Kidney glomerular epithelial cell (primary cell): ENCODE results near the gene MRPS6.

Source experiments
- DNase-seq: peaks from one replicate; lab custom pipeline; 2025; lab: John Stamatoyannopoulos, UW

Gene MRPS6

DNA sequence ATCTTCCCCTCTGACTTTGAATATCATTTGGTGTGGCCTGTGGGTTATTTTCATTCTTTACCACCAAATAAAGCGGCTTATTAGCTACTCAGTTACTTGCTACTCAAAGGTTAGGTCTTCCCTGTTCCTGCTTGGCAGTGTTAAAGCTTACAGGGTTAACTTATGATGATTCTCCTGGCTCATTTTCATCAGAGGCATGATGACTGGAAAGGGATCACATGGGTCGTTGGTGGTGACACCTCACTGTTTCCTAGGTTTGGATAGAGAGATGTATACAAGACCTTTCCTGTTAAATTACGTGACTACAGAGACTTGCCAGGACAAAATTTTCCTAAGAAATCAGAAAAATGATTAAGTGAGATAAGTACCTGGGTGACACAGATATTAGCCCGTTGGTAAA lies 27.4 kb downstream of the MRPS6 start:
- DNase-seq, result no peak

DNA sequence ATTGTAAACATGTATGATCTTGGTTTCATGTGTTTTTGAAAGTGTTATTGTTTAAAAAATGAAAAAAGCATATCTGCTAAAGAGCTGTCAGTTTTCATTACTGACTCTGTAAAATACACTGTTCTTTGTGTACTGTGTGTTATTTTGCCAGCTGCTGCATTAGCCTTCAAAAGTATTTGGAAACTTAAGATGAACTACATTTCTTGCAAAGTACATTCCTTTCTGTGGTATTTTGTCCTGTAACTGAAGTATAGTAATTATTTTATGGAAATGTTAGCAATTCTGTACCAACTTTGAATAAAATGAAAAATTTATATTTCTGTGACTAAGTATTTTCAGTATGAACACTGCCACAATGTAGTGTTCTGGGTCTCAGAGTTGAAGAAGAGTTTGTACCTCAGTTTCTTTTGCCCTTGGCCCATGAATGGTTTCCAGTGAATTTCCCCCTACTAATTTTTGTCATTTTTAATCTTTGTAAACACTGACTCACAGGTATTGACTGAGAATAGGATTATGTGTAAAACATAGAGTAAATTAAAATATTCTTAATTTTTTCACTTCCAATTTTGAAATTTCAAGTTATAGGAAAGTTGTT lies 32.7 kb downstream of the MRPS6 start:
- no peak for DNase-seq

DNA sequence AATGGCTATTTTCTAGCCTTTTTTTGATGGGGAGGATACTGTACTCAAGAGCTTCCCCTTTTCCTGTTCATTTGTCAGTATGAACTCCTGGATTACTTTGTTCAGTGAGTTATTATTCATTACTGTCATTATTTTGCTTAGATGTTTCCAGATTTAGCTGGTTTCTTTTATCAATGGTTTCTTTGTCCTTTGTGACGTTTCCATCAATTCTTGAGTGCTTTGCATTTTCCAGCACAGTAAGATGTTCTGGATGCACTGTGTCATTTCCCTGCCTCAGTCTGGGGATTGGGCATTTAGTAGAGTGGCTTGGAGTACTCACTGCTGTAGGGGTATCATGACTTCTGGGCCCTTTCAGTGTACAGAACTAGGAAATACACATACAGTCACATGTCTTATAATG lies 34.2 kb downstream of the MRPS6 start:
- DNase-seq, result no peak

DNA sequence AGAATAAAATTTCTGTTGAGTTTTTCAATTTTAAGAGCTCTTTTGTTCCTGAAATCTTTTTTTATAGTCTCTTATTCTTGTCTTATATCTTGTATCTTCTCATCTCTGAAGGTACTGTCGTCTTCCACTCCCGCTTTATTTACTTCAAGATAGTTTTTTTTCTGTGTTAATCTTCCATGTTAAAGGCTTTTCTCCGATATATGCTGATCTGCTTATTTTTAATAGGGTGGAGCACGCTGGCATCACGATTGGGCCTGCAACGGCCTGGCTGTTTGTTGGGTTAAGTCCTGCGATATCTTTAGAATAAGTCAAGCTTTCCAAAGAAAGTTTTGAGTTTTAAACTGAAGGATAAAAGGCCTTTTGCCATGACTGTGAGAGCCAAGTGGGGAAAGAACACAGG lies 35.7 kb downstream of the MRPS6 start:
- no peak for DNase-seq

DNA sequence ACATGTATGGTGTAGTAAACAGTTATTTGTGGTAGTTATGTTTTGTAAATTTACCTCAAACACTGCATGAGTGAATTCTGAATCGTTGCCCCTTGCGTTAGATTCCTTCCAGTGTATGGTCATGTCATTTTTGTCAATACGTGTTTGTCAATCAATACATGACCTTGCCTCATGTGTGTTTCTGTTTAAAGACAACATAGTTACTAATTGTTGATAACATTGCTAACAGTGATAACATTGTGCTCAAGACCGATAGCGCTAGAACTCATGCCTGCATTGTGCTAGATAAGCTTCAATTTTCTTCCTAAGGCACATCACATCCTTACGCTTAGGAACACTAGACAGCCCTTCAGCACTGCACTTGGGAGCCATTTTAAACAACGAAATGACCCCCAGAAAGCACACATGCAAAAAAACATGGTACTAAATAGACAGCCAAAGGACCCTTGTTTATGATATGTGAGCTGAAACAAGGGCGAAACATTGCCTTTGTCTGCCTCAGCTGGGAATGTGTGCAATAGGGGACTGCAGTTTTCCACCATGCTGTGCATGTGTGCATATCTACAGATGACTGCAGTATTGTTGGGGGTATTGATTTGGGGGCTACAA lies 37.3 kb downstream of the MRPS6 start:
- no peak for DNase-seq

DNA sequence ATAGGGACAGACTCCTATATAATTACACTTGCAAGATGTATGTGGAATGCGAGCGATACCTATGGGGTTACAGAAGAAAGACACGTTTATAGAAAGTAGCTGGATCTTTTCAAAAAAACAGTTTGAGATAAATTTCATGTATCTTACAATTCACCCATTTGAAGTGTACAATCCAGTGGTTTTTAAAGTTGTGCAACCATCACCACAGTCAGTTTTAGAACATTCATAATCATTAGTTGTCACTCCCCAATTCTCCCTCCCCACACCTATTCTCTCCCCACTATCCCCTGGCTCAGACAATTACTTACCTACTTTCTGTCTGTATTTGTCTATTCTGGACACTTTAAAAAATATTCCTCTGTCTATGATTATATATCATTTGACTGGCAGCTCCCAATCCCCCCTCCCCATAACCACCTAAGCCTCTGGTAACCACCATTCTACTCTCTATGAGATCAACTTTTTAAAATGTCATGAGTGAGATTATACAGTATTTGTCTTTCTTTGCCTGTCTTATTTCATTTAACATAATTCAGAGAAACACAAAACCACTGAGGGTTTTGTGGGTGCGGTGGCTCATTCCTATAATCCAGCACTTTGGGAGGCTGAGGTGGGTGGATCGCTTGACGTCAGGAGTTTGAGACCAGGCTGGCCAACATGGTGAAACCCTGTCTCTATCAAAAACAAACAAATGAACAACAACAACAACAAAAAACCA lies 39.1 kb downstream of the MRPS6 start:
- DNase-seq, result no peak

DNA sequence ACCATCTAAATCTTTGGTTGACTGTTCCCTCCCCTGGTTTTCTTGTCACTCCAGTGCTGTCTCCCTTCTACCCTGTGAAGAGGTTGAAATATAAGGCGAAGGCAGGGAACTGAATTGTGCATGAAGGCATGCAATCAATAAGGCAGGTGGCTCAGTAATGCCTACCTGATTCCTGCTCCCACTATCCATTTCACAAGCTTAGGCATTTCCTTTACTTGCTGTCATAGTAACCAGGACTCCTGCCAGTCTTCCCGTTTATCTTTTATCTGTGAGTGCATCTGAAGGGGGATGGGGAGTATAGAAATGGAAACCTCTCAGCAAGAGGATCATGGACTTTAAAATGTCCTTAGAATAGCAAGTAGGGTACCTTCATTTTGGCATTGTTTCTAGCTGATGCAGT lies 40.5 kb downstream of the MRPS6 start:
- no peak for DNase-seq

DNA sequence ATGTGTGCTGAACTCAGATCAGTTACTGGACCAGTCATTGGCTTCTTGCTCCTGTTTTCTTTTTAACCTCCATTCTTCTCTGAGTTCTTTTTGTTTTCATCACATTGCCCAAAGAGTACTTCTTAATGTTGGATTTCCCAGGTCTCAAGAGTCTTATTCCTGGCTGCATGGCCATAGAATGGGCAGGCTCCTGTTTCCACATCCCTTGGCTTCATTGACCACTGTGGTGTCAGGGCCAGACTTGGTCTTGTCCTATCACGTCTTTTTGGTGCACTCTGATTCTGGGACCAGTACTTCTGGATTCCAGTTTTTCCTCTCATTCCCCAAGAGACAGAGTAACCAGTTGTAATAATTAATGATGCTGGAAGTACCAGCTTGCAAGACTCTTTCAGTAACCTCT lies 41.8 kb downstream of the MRPS6 start:
- no peak for DNase-seq

DNA sequence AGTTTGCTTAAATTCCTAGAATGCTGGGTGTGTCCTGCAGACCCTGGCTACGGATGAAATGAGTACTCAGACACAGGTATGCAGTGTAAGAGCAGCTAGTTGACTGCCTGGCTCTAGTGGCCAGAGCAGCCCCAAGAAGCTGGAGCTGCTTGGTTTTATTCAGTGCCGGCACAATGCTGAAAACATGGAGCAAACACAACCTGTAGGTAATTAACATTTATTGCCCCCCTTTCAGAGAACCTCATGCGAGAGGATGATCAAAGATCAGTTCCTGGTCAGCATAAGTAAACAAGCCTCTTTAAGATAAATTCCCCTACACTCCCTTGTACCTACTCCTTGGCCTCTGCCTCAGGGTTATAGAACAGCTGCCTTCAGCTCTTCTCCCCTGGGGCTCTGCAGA lies 43.2 kb downstream of the MRPS6 start:
- DNase-seq, result no peak

DNA sequence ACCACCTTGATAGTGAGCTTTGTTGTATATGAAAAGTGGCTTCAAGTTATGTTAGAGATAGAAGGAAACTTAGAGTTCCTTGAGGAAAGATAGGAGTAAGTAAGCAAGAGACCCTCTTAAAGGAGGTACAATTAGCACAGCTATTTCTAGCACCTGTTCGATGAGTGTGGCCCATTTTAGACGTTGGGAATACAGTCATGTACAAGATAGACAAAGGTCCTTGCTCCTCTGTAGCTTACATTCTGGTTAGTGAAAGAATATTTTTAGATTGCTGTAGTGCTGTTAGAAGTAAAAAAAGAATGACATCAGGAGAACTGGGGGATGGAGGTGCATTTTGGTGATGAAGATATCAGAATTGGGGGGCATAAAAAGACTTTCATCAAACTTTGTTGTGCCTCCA lies 47.5 kb downstream of the MRPS6 start:
- no peak for DNase-seq

DNA sequence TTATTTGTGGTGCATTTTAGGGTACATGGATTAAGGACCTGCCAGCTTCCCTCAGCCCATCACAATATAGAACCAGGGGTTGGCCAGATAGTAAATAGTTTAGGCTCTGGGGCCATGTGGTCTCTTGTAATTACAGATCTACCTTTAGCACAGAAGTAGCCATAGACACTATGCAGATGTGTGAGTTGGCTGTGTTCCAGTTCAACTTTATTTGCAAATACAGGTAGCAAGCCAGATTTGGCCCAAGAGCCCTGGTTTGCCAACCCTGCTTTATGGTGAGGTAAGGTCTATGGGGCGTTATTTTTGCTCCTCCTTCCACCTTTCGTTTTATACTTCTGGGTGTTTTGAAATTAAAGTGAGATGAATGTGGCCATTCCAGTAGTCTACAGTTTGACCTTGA lies 48.7 kb downstream of the MRPS6 start:
- DNase-seq, result no peak

DNA sequence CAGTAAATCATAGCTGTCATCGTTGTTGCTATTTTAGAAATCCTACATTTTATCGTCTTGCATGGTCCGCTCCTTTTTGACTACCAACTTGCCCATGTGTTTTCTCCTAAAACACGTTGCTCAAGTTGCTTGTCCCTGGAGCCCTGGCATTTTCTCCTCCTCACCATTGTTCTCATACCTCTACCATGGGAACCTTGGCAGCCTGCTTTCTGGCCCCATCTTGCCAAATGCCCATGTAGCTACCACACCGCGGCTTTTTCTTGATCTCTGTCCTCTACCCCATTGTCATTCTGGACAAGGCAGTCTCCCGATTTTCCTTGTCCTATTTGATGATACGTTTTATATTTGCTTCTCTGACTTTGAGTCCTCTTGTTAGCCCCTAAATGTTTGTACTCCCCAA lies 50.2 kb downstream of the MRPS6 start:
- DNase-seq, result no peak

DNA sequence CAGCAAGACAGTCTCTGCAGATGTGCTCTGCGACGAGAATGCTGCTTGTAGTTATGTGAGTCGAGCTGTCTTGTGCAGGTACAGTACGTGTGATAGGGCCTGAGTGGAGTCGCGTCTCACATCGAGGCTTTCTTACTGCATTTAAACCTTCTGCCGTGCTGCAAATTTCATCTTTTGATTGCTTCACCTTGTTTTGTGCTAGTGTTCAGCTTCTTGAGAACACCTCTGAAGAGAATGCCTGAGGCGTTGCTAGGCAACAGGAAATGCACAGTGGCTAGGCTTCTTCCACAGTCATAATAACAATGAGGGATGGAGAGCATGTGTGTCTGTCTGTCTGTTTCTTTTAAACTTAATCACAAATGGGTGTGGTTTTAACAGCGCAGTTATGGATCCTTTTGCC lies 52.9 kb downstream of the MRPS6 start:
- peak; percentile 2 for DNase-seq

DNA sequence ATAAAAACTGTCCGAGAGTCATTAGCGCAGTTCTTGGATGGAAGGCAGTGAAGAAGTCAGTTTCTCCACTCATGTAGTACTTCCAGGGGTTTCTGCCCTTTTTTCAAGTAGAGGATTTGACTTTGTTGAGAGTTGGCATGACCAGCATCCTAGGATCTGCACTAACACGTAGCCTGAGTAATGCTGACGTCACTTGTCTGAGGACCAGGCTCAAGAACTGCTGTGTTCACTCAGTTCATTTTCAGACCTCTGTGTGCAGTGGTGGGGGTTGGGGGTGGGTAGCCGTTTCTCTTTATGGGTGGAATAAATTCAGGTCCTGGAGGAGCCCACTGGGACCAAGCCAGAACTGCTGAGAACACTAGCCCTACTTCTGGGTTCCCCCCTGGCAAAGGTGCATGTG lies 53.3 kb downstream of the MRPS6 start:
- no peak for DNase-seq

DNA sequence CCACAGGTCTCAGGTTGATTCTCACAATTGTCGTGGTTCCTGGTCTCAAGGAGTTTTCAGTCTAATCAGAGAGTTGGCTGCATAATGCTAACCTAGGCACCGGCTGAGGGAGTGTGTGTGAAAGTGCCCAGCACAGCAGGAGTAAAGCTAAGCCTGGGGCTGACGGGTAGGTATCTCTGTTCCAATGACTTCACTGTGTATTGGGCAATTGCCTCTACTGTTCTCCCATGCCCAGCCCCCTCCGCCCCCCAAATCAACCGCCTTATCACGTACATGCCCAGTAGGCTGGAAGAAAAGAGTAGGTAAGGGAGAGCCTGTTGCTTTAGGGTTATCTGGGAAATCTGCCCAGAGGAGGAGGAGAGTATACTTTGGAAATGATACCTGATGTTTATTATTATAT lies 54.7 kb downstream of the MRPS6 start:
- no peak for DNase-seq

DNA sequence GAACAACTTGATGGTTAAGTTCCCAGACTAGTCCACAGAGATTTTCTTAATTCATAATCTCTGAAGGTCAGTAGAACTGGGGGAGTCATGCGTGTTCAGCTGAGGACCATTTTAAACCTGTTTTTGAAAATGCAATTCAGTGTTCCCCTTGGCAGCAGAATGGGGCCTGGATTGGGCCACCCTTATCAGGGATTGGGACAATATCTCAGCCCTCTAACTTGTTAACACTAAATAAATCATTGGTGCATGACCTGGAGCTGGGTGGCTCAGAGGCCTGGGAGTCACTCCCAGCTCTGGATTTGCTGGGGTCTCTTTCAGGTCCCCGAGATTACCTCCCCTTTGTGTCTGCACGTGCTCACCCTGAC lies 55.3 kb downstream of the MRPS6 start:
- DNase-seq, result no peak

DNA sequence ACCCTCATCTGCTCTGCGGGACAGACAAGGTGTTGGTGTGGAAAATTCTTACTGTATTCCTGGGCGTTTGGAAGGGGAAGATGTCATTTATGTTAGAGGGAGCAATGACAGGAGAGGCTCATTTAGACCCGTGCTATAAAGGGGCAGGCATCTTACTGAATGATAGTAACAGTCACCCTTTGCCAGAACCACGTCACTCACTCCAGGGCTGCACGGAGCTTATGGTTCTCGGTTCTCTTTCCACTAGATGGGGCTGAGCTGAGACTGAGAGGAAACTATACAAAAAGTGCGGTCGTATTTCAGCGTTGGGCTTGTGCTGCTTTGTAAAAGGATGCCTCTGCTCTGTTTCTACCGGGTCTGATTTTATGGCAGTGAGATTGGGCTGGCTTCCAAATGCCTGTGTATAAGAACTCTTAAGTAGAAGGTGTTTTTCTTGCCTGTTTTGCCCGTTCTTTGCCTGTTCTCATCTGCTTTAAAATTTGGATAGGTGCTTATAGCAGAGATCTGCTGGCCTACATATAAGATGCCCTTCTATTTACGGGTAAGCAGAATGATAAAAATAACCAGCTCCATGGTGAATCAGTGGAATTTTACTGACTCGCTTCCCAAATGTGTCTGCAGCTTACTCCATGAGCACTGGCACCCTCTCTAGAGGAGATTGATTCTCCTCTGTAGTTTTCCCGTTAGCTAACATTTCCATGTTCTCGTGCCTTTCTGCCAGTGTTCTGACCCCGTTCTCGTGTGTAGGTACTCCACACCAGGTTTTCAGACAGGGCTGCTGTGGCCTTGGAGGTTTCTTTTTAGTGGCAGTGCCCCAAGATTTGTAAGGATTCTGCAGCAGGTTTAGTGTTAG lies 55.9 kb downstream of the MRPS6 start:
- peak; percentile 76 for DNase-seq

DNA sequence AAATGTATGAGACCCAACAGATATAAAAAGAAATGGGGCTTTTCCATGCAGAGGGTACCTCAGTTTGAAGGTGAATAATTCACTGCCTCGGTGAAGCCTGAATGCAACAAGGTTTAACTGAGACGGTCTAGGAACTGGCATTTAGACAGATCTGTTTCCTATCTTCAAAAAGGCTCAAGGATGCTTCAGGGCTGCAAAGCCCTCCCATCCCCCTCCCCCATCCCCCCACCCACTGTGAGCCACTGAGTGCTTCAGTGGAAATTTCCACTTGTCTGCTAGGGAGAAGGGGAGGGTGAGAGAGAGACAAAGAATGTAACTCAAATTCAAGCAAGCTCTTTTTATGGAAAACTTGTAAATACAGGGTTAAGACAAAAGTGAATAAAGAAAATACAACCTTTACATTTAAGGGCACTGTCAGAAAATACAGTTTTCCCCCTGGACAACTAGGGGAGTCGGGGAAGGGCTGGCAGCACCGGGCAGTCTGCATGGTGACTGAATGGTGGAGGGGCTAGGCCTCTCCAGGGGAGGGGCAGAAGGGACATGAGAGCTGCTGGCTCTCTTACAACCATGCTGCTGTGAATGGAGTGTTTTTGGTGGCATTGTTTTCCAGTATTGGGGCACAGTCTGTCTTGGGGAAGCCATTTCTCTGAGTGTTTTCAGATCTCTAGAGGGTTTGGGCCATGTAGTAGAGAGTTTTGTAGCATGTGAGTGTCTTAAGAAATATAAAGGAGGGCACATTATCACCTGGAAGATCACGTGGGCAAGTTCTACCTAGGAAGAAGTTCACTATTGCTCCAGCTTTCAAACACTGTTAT lies 56.7 kb downstream of the MRPS6 start:
- no peak for DNase-seq

DNA sequence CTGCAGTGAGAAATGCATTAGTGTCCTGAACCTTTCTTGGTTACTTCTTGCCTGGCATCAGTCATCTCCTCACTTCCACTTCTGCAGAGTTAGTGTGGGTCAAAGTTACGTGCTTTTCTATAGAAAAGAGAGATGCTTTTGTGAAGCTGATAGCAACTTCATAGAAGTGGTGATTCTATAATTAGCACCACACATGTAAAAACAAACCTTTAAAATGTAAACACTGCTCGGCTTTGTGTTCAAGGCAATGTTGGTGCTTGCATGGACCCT lies 57.3 kb downstream of the MRPS6 start:
- DNase-seq, result no peak

DNA sequence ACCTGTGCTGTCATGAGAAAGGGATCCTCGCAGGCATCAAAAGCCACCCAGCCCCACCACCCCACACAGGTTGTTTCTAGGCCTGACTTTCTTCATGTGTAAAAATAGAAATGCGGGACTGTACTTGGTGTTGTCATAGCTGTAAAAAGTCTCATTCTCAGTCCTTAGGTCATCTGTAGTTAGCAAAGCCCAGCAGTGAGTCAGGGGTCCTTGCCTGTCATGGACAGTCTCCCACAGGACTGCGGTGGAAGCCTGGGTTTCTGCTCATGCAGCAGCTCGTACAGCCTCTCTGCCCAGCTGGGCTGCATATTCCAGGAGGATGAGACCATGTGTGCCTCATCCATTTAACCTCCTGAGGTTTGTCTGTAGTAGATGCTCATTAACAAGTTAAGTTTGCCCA lies 58.2 kb downstream of the MRPS6 start:
- DNase-seq, result no peak

DNA sequence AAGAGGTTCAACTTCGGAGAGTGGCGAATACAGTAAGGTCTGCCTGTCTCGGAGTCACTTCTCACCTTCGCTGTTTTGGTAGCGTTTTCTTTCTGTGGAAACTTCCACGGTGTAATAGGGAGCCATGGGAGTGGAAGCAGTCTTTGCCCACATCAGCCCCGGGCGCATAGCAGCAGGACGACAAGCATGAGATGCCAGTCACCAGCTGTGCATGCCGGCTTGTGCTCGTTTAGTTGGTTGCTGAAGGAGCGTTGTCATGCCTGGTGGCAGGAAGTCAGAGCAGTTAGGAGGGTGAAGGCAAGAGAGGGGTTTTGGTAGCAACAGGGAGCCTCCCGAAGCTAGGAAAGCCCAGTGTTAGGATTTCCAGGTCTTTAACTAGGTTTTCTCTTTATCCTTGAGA lies 58.8 kb downstream of the MRPS6 start:
- DNase-seq, result no peak

DNA sequence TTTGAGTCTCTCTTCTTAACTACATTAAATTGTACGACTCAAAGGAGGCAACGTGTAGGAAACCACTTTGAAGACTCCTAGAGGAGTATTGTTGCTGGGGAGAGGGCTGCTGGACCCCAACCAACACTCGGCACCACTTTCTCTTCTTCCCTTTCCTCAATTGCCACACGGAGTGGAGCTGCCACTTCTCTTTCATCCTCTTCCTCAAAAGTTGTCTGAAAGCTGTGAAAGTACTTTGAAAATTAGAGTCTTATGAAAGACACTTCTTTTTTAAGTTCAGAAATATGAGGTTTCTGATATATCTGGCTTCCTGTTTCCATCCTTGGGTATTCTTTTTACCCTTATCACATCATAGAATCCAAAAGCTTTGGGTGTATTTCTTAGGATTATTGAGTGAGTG lies 59.5 kb downstream of the MRPS6 start:
- no peak for DNase-seq
